Mammary epithelial cell (primary cell): Measurements from ENCODE around the gene SCARB2.

Experiments used
- CTCF ChIP-seq, 2 donors: IDR thresholded peaks in 1 of 2; conservative IDR thresholded peaks in 1 of 2; 2 replicates each; pipeline ENCODE4 v1.5.1; 2011 to 2012; ENCODE audit warnings: inconsistent platforms in 2 of 2, low read length in 2 of 2, mild to moderate bottlenecking in 2 of 2, control low read depth in 1 of 2, low read depth in 1 of 2; ENCODE audit not compliant: insufficient read depth in 1 of 2; ENCODE audit errors: extremely low read depth in 1 of 2
- EZH2 ChIP-seq: IDR thresholded peaks from 2 replicates; pipeline ENCODE4 v1.6.1; 2012; ENCODE audit warnings: low read length, inconsistent platforms, borderline replicate concordance

- TF ChIP-seq EZH2, result no peak
- TF ChIP-seq CTCF (conservative IDR thresholded peaks at IDR 0.05 in 1 of 2, IDR thresholded peaks at IDR 0.05 in 1 of 2; ENCODE audit: extremely low read depth in 1 of 2, insufficient read depth in 1 of 2, low read depth in 1 of 2, low read length in 2 of 2), result no peak
Observed at GRCh38 chr4:76127754-76128153, 85.9 kb downstream of the SCARB2 start.
